SIG-M5 treated with dmso at 0.1 percent for 504 hours (cell line): ENCODE results near the gene MVB12B.
A peak's percentile ranks its signal among the peaks of the same experiment; 100 is the strongest.

Source experiments
- DNase-seq: peaks from one replicate; lab custom pipeline; 2025; ENCODE audit not compliant: unreplicated experiment; lab: John Stamatoyannopoulos, UW

Gene MVB12B

DNA sequence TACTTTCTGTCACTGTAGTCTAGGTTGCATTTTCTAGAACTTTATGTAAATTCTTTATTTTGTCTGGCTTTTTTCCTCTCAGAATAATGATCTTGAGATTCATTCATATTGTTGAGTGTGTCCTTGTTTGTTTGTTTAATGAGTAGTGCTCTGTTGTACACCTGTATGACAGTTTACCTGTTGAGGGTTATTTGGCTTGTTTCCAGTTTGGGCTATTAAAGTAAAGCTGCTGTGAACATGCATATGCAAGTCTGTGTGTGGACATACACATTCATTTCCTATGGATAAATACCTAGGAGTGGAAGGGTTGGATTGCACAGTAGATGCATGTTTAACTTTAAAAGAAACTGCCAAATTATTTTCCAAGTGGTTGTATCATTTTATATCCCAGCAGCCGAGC lies 30.4 kb downstream of the MVB12B start:
- DNase-seq, result no peak

DNA sequence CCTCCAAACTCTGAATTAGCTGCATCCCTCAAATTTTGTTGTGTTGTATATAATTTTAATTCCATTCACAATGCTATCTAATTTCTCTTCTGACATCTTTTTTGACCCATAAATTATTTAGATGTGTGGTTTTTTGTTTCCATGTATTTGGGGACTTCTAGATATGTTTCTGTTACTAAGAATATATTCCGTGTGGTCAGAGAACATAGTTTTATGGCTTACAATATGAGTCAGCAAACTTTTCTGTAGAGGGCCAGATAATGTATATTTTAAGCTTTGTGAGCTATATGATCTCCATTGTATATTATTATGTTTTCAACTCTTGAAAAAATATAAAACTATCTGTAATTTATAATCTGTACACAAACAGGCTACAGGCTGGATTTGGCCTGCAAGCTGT lies 33.4 kb downstream of the MVB12B start:
- DNase-seq, result no peak

DNA sequence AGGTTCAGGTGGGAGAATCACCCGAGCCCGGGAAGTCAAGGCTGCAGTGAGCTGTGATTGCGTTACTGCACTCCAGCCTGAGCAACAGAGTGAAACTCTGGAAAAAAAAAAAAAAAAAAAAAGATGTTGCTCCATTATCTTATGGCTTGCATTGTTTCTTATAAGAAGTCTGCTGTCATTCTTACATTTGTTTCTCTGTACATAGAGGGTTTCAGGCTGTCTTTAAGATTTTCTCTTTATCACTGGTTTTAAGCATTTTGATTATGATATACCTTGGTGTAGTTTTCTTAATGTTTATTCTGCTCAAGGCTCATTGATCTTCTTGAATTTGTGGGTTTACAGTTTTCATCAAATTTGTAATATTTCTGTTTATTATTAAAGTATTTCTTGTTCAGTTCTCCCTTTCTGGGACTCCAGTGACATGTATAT lies 35.2 kb downstream of the MVB12B start:
- no peak for DNase-seq

DNA sequence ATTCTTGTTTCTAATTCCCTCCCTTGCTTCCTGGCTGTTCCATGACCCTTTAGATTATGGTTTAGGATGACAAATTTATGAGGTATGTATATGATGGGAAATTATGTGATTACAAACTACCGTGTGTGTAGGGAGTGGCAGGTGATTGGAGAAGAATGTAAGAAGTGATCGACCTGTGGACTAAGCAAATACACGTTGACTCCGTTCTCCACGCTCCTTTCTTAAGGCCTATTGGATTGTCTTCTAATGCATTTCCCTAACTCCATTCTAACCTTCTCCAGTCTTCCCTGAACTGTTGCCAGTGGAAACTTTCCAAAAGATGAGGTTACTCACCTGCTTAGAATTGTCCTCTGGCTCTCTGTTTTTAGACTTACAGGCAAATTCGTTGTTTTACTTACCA lies 36.6 kb downstream of the MVB12B start:
- DNase-seq, result no peak

DNA sequence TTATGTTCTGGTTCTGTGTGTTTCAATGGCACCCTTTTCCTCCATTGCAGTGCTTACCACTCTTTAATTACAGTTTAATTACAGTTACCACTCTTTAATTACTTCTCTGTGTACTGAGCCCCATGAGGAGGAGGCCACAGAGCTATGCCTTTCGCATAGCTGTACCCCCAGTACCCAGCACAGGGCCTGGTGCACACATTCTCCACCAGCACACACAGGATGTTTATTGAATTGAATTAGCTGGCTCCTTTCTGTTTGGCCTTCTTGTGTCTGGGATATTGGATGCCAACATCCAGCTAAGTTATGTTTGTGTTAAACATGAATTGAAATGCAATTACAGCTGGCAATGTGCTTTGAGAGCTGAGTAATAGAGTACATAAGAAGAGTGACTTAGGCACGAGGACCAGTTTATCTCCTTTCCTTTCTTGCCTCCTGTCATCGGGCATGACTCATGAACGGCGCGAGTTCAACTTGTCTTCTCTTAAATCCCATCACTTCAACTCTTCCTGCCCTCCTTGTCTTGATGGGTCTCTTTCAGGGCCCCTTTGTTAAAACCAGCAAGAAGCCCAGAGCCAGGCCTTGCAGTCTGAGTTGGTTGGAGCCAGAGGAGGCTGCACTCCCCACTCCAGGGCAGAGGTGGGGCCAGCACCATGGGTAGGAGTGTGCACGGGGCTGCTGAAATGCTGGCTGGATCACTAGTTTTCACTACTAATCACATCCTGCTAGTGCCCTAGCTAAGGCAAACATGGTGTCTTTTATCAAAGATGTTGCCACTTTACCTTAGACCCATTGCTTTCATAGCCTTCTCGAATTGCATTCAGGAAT lies 37.4 kb downstream of the MVB12B start:
- no peak for DNase-seq

DNA sequence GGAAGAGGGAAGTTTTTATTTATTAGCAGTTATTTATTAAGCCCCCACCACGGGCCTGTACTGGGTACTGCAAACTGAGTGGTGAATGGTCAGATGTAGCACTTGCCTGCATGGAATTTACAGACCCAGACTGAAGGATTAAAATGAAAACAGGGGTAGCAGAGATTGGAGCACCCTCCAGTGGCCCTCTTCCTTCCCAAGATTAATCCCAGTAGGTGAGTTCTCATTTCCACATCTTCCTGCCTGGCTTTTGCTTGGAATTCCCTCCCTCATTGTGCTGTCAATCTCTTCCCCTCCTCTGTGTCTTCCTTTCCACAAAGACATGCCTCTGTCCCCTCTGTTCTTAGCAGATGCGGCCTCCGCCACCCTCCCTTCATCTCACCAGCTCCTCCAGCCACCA lies 39.2 kb downstream of the MVB12B start:
- no peak for DNase-seq

DNA sequence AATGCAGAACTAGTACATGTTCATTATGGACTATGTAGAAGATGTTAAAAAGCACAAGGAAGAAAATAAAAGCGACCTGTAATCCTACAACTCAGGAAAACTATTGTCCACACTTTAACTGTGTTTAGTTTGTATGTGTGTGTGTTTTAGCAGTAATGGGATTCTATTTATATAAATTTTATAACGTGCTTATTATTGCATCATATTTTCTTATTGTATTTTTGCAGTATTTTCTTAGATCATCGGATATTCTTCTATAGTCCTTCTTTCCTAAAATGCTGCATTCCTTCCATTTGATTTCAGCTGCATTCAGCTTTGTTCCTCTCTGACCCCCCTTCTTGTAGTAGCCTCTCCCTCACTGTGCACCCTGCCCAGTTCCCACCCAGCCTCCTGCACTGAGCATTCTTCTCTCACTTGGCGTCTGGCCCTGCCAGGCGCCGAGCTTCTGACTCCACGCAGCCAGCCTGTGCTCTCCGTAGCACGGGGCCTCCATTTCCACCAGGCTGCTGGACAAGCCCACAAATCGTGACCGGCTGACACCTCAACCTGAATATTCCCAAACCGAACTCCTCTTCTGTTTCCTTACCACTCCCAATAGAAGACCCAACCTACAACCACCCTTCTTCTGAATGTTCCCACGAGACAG lies 39.9 kb downstream of the MVB12B start:
- no peak for DNase-seq

DNA sequence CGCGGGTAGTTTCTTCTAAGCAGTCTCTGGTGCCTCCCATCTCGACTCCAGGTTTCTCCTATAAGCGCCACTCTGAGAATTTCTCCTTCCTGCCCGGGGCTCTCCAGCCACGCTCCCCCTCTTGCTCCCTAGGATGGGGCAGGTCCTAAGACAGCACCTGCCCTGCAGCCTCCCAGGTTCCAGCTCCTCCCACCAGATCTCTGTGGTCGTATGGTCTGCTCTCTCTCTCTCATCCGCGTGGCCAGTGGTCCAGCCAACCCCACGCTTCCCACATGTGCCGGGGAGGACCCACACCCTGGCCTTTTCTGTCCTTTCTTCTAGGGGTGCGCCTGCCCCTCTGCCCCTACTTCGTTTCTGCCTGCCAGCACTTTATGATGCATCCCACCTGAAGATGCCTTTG lies 40.5 kb downstream of the MVB12B start:
- DNase-seq, result no peak

DNA sequence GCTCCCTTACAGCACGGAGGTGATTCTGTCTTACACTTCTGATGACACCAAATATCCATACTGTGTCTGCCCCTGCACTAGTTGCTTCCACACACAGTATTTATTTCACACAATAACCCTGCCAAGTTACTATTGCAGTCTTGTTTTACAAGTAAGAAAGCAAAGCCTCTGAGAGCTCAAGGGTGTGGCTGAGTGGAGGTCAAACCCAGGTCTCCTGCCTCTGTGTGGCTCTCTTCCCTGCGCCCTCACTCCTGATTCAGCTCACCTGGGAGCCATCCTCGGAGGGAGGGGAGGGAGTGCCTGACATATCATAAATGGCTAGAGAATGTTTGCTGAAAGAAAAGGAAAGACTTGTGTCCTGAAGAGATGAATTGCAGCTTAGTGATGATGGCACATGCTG lies 41.0 kb downstream of the MVB12B start:
- no peak for DNase-seq

DNA sequence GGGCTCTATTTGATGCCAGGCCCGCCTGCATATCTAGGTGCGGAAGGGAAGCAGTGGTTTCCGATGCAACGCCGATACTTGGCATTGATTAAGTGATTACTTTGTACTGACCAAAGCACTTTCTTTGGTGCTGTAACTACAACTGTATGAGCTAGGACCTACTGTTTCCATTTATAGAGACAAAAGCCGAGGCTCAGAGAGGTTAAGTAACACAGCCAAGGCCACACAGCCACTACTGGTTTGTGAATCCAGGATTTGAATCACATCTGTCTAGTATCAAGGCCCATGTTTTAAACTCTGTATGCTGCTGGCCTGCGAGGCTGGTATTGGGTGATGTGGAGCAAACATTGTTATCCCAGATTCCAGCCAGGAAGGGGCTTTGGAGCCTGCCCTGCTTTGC lies 41.4 kb downstream of the MVB12B start:
- no peak for DNase-seq

DNA sequence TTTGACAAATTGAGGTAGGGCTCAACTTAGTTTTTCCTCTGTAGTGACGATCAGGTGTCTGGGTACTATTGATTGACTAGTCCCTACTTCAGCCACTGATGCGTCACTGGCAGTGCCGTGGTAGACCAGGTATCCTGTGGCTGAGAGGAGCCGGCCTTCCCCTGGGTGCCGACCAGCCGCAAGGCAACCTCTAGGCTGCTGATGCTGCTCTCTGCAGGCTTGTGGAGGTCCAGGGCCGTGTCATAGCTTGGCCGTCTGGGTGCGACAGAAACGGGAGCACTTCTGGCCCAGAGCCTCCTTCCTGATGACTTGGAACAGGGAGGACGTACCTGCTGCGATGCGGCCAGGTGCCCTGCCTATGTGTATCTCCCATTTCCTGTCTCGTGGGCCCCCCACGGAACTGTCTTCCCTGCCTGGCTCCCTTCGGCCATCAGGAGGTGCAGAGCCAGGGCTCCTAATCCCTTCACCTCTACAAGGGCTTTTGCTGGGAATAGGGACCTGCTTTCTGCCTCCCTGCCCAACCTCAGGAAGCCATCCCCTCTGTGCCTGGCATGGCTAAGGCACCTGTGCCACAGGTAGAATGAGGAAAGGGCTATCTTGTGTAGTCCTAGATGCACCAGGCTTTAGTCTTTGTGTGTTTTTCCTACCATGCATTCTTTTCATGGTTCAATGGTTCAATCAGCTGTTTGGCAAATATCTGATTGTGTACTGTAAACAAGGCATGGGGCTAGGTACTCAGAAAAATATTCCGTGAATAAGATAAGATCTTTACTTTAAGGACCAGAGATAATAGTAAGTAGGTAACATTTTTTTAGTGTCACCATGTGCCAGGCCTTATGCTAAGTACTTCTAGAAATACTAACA lies 44.6 kb downstream of the MVB12B start:
- DNase-seq, result no peak

DNA sequence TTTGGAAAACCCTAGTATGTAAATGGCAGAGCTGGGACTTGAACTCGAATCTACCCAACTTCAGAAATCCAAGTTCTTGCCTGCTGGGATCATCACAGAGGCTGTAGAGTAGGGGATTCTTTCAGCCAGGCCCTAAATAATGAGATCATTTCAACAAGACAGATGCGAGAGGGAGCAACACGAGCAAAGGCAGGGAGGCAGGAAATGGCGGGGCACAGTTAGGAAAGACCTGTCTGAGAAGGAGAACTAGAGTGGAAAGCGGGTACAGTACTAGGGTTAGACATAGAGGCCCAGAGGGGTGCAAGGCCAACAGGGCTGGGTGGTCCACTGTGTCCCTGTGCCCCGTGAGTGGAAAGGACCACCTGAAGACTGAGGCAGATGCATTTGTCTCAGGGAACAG lies 46.1 kb downstream of the MVB12B start:
- no peak for DNase-seq

DNA sequence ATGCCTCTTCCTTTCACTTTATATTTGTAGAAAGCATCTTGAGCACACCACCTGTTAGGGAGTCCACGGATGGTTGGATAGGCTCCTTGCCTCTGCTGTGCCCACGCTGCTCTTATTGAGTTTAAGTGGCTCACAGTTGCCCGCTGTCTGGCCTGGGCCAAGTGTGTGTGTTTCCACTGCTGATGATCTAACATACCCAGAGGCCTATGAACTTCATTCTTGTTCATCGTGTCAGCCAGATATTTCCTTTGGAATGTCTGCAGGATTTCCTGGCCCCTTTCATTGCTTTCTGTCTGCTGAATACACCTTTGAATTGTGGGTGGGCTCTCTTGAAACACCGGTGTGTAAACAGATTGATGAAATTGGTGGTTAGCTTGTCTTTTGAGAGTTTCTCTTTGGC lies 46.6 kb downstream of the MVB12B start:
- DNase-seq, result no peak

DNA sequence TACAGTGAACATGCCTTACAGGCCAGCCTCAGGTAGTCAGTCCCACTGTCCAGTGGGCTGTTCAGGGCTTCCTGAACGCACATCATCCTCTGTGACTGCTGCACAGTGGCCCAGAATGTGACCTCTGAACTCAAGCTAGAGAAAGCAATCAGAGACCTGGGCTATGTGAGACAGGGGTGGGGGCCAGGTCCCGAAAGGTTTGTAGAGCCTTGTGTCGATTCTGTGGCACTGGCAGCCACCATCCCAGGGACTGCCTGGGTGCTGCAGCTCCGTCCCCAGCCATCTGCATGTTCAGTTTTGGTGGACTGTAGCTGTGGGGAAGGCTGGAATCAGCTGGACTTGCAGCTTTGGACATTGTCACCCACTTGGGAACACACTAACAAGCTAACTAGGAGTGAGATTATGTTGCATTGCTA lies 47.7 kb downstream of the MVB12B start:
- DNase-seq, result no peak

DNA sequence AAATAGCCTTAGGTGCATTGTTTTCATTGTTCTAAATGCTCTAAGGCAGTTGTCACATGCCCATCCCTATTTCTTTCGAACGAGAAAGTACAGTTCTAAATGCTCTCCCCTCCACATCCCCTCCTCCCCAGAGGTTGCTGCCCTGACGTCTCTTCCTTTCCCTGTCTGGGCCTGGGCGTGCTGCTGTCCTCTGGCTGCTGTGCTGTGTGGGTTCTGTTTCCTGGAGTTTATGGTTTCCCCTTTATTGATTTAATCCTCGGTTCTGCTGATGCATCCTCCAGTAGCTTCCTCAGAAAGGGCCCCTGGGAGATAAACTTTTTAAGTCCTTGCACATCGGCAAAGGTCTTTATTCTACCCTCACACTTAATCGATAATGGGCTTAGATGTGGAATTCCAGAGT lies 48.8 kb downstream of the MVB12B start:
- DNase-seq, result peak; percentile 69

DNA sequence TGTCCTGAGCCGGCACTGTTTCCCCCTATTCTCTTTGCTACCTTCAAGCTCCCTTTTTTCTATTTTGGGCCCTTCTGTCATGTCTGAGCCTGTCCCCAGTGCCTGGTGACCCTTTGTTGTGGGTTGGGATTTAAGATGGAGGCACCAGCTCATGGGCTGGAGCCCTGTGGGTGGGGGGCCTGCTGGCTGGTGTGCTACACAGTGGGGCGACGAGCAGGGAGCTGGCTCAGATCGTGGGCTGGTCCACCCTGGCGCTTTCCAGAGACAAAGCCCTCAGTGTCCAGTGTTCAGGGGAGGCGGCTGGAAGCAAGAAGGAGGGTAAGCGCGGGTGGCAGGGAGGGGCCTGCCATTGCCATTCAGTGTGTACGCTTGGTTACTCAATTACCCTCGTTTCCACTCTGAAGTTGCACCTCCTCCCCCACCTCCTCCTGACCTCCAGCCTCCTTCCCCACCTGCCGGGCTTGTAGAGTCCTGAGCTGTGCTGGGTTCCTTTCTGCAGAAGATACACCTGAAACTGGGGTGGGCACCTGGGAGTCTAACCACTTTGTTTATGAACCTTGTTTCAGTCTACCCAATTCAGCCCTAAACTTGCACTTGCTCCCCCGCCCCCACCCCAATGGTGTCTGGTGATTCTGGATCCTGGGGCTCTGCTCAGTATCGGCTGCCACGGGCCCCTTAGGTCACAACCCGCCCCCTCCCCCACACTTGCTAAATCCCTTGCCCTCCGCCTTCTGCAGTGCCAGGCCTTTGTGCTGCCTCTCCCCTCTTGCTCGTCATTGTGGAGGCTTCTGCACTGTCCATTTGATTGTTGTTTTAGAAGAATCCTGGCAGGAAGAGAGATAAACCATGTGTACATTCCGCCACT lies 49.9 kb downstream of the MVB12B start:
- DNase-seq, result no peak

DNA sequence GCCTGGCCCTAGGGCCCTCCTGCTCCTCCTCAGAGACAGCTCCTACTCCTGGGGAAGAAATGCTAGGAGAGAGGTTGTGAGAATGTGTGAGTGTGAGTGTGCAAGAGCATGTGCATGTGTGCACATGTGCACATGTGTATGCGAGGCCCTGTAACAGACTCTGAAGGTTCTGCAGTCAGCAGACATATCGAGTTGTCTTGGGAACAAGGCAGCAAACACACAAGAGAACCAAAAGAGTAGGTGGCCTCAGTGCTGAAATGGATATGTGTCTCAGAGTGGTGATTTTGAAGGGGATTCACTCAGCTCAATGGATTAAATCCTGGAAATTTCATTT lies 50.5 kb downstream of the MVB12B start:
- no peak for DNase-seq

DNA sequence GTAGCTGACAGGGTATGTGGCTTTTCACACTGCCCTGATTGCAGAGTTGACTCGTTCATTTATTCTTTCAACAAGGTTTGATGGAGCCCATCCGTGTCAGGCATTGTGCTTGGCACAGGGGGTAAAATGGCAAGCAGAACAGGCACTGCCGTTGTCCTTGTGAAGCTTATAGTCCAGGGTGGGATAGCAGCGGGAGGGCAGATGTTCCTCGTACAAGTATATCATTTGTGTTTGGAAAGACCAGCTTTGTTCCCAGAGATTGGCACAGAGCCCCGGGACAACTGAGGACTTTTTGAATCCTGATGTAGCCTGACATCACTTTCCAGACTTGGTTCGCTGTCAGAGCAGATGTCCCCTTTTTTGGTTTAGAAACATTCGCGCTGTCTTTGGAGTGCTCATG lies 50.9 kb downstream of the MVB12B start:
- DNase-seq, result no peak

DNA sequence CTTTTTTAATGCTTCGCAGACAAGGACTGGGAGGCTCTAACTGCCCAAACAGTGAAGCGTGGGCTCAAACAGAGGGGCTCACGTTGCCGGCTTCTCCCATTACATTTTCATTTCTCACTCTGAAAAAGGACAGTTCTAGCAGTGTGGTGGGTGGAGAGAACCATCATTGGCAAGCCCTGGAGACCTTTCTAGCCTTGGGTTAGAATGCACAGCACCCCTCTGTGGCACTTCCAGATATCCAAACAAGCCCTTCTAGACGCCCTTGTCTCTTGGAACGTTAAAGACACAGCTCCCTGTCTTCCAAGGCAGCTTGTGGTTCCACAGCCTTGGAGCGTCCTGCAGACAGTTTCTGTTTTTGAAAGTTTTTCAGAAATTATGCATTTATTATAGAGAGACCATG lies 52.1 kb downstream of the MVB12B start:
- DNase-seq, result no peak

DNA sequence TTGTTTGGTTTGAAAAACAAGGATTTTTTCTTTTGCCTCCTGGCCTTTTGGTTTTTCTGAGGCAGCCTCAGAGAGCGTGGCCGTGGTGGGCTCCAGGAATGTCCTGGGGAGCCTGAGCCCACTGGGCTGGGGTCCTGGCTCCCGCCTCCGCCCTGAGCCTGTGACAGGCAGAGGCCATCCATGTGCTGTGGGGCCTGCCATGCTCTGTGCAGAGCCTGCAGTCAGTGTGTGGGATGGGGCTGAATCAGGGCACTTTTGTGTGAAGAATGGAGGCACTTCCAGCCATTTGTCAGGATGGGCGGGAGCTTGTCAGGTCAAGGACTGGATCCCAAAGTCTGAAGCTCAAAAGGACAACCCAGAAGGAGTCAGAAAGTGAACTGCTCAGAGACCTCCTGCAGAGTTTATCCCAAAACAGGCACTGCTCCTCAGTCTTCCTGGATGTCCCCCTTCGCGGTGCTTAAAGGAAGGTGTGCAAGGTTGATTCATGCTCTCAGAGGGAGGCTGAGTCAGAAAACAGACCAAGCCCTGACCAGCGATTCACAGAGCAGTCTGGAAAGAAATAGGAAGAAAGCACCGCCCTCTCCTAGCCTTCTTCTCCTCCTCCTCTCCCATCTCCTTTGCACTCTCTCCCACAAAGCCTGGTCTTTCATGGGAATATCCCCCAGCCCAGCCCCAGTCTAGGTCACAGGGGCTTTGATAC lies 53.2 kb downstream of the MVB12B start:
- DNase-seq, result no peak
